Measurements from ENCODE around the gene EPS8L1. TPM values are rescaled to one million over a fixed set of nuclear protein-coding genes. Genes with fewer than 3 reads are reported as not detected.
A peak's percentile ranks its signal among the peaks of the same experiment; 100 is the strongest.

The EPS8L1 gene
- total RNA-seq, 1 donor from 2014 or later = 33.8 TPM

DNA sequence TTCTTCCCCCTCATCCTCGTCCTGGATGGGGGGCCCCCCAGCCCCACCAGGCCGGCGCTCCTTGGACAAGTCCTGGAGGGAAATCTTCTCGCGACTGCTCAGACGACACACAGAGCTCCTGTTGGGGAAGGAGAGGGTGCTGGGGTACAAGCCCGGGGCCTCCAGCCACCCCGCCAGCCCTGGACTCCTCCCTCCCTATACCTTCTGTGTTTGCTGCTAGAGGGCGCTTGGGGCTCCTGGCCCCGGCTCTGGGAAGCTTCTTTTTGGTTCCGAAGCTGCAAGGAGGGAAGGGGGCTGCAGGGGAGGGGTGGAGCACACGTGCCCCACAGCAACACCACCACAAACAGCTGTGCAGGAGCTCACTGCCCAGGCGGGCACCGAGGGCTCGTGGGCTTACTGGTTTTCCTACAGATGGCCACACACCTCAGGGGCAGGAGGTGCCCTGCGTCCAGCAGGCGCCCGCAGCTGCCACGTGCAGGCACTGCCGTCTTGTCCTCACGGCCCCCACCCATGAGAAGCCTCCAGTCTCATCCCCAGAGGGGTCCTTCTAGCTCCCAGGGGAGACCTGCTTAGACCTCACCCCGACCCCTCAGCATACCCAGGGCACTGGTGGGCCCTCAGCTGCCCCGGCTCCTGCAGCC lies 20.5 kb downstream of the EPS8L1 start:
- DNase-seq (ENCODE audit: low read depth) = no peak
- TF ChIP-seq, protein P1, sequence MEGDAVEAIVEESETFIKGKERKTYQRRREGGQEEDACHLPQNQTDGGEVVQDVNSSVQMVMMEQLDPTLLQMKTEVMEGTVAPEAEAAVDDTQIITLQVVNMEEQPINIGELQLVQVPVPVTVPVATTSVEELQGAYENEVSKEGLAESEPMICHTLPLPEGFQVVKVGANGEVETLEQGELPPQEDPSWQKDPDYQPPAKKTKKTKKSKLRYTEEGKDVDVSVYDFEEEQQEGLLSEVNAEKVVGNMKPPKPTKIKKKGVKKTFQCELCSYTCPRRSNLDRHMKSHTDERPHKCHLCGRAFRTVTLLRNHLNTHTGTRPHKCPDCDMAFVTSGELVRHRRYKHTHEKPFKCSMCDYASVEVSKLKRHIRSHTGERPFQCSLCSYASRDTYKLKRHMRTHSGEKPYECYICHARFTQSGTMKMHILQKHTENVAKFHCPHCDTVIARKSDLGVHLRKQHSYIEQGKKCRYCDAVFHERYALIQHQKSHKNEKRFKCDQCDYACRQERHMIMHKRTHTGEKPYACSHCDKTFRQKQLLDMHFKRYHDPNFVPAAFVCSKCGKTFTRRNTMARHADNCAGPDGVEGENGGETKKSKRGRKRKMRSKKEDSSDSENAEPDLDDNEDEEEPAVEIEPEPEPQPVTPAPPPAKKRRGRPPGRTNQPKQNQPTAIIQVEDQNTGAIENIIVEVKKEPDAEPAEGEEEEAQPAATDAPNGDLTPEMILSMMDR (conservative IDR thresholded peaks at IDR 0.05; ENCODE audit: low read depth, low read length) = no peak
- no peak overlapping the region for H3K4me3 ChIP-seq (ENCODE audit: low read depth, low read length)

DNA sequence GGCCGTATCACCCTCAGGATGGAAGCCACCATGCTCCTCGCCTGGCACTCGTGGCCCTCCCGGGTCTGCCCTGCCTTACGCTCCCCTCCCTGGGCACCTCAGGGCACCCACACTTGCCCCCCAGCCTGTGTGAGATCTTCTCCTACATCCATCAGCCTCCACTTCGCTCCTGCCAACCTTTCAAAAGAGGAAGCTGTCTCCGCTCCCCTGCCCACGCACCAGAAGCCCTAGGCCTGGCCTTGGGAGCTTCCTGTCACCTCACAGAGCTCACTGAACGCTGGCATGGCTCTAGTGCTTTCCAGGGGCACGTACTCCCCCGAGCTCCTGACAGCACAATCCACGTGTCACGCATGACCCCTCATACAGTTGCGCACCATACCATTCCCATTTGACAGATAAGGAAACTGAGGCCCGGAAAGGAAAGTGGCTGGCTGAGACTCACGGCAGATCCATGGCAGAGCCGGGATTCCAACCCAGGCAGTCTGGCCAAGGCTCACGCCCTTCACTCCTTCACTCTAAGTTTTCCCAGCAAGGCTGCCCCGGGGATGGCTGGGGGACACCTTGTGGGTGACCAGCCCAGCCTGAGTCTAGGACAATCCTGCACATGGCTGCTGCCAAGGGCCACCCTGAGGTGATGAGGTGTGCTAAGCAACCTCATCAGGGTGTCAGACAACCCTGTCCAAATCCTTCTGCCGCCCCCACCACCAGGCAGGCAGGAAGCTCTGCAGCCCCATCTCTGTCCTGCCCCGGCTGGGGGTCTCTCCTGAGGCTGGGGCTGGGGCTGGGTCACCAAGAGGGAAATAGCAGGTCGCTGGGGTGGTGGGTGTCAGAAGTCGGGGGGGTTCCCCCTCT lies 22.4 kb downstream of the EPS8L1 start:
- TF ChIP-seq, protein P1 (conservative IDR thresholded peaks at IDR 0.05; ENCODE audit: low read depth, low read length) = no peak
- H3K4me3 ChIP-seq (ENCODE audit: low read depth, low read length) = no peak overlapping the region
- DNase-seq (ENCODE audit: low read depth) = no peak

DNA sequence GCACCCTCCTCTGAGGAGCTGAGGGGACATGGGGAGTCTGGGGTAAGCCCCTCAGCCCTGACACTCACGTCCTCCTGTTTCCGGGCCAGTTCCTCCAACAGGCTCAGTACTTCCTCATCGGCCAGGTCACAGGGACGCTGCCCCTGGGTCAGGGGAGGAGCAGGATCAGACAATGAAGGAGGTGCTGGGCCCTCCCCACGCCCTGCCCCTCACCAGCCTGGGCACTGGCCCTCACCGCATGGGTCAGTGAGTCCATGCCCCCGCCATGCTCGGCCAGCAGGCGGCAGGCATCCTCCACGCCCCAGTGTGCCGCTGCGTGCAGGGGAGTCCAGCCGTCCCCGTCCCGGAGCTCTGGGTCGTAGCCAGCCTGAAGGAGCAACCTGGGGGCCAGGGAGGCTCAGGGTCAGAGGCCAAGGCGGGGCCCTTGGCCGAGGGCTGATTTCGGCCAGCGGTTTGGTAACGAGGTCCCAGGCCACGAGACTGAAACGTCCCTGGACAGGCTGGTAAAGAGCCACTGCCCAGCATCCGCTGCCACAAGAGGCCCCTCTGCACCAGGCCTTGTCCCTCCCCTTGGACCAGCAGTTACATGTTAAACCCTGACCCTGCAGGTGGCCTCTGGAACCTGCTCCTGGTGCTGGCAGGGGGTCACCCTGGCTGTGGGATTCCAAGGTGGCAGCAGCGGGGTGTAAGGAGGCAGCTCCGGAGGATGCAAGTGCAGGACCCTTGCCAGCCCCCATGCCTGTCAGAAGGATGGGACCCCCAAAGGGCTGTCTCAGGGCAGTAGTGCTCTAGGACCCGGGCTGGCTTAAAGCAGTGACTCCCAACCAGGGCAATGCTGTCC lies 23.3 kb downstream of the EPS8L1 start:
- no peak overlapping the region for H3K4me3 ChIP-seq (ENCODE audit: low read depth, low read length)
- TF ChIP-seq, protein P1 (conservative IDR thresholded peaks at IDR 0.05; ENCODE audit: low read depth, low read length) = no peak
- no peak for DNase-seq (ENCODE audit: low read depth)

DNA sequence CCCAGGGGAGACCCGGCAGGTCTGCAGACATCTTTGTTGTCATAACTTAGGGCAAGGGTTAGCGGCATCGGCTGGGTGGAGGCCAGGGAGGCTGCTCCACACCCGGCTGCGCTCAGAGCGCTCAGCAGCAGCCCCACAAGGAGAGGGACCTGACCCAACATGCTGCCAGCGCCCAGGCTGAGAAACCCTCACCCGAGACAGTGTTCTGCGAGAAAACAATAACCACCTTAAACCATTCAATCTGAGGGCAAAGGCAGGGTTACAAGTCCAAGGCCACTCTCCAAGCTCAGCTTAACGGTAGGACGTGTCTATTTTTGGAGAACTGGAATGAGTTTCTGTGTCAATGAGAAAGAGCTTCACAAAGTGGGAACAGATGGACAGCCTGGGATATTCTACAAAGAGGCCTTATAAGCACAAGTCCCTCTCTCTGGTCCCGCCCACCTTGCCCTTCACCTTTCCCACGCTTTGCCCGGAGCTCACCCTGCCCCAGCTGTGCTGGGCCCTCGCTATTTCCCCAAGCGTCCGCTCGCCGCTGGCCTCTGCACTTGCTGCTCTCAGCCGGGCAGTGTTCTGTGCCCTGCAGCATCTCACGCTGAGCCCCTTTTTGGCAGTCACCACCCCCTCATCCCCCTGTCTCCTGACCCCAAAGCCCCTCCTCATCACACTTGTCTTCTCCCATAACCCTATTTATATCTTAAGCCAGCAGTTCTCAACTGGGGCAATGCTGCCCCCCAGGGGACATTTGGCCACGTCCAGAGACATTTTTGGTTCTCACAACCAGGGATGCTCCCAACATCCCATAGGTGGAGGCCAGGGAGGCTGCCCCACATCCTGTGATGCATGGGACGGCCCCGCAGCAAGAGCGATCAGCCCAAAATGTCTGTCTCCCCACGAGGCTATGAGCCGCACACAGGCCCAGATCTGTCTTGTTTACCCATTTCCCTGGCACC lies 24.2 kb downstream of the EPS8L1 start:
- DNase-seq (ENCODE audit: low read depth) = no peak
- no peak overlapping the region for H3K4me3 ChIP-seq (ENCODE audit: low read depth, low read length)
- TF ChIP-seq, protein P1 (conservative IDR thresholded peaks at IDR 0.05; ENCODE audit: low read depth, low read length) = peak; percentile 28

DNA sequence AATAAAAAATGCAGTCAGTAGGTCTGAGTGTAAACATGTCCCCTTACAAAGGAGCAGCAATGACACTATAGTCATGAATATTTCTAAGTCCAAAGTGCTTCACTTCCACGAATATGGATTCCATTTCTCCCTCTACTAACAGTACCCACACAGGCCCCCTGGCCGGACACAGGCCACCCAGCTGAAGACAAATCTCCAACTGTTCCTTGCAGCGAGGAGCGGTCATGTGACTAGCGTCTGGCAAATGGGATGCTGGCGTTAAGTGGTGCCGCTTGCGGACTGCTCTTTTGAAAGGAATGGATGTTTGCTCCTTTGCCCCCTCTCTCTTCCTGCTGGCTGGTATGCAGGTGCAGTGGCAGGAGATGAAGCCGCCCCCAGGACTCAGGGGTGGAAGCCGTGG lies 25.6 kb downstream of the EPS8L1 start:
- no peak for DNase-seq (ENCODE audit: low read depth)
- TF ChIP-seq, protein P1 (conservative IDR thresholded peaks at IDR 0.05; ENCODE audit: low read depth, low read length) = no peak
- H3K4me3 ChIP-seq (ENCODE audit: low read depth, low read length) = no peak overlapping the region

DNA sequence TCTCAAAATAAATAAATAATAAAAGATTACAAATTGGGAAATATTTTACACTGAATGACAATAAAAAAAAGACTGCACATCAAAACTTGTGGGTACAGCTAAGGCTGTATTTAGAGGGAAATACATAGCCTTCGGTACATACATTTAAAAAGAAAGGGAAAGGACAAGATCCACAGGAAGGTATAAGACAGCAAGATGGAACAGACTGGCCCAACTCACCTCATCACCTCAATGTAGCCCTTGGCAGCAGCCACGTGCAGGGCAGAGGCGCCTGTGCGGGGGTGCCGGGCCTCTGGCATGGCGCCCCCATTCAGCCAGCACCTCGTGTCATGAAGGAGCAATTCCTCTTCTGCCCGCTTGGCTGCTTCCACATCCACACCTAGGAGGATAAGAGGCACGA lies 27.5 kb downstream of the EPS8L1 start:
- DNase-seq (ENCODE audit: low read depth) = no peak
- no peak overlapping the region for H3K4me3 ChIP-seq (ENCODE audit: low read depth, low read length)
- TF ChIP-seq, protein P1 (conservative IDR thresholded peaks at IDR 0.05; ENCODE audit: low read depth, low read length) = no peak
